ENCODE data around the gene TWSG1.

- TF ChIP-seq CTCF (conservative IDR thresholded peaks at IDR 0.05; ENCODE audit: low read length) = no peak
- no peak for TF ChIP-seq EZH2phosphoT487 (IDR thresholded peaks at IDR 0.05; ENCODE audit: borderline replicate concordance)
These were observed 96.7 kb downstream of the TWSG1 start for GRCh38 chr18:9431296-9431695.
